ENCODE data around the gene MYCN.
"Not testable (repeated sequence)": the region's sequence is repeated elsewhere in the genome, so short reads cannot be mapped to it uniquely, and the experiment has no call there.

- TF ChIP-seq CTCF, POLR2A, EP300 (IDR thresholded peaks at IDR 0.05): not testable (repeated sequence)
Observed at GRCh38 chr2:15911270-15911669, 29.1 kb upstream of the MYCN start.

All from ovary (tissue), 3 donors.